Measurements from ENCODE around the gene HSPH1.

HSPH1 gene

DNA sequence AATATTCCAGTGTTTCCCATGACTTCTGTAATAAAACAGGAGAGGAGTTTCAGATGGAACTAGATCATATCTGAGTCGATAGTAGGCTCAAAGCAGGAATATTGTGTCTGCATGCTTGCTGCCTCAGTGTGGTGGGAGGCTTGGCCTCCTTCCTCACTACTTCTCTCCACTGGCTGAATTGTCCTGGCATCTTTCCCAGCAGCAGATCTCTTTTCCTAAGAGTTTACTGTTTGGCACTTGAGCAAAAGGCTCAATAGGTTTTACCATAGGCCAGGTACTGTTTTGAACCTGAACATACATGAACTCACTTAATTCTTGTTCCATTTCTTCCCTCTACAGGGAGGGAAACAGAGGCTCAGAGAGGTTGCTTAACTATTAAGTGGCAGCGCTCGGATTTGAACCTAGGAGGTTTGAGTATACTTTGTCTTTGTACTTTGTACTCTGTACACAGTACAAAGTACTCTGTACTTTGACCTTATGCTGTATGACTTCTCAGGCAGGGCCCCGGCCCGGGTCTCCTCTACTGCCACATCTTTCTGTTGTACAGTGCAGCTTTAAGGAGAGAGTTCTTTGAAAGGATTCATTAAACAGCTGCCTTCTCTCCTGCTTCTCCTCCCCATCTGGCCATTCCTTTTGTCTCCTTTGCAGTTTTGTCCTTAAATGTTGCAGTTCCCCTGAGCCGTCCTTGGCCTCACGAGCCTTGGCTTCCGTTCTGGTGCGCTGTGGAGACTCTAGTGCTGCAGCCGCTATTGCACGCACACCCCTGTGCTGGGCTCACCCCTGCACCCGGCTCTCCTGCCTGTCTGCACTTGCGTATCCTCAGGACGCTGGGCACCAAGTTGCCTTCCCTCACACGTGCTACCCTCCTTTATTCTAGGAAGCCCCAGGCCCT is 46.2 kb upstream of the HSPH1 start:
- DNase-seq (ENCODE audit: low spot score), result no peak
- H2BK12ac ChIP-seq (ENCODE audit: low read length), result no peak overlapping the region

GRCh38 chr13:31204592-31204991 is 42.9 kb upstream of the HSPH1 start:
- H3K9ac ChIP-seq (ENCODE audit: low read depth, low read length, poor library complexity), result no peak overlapping the region
- no CpG with 5 or more reads among the region's 1 CpG for WGBS, 2 donors (ENCODE audit: extremely low coverage in 2 of 2, insufficient read length in 2 of 2, insufficient replicate concordance in 1 of 2)
- no peak overlapping the region for H2BK120ac ChIP-seq (ENCODE audit: low read depth, low read length)
- H4K8ac ChIP-seq (ENCODE audit: low read depth, low read length), result no peak overlapping the region
- H3K27ac ChIP-seq (replicated peaks; ENCODE audit: low read length), result no peak overlapping the region
- H3K23ac ChIP-seq (ENCODE audit: low read depth, low read length, poor library complexity), result no peak overlapping the region
- H3K14ac ChIP-seq (ENCODE audit: low read length), result no peak overlapping the region
- no peak overlapping the region for H2AFZ ChIP-seq (ENCODE audit: low read length)
- no peak overlapping the region for H2BK15ac ChIP-seq (ENCODE audit: low read length)
- no peaks in the 10 kb centered on the region for H3K27me3 ChIP-seq (ENCODE audit: control insufficient read depth in 3 of 3, insufficient read depth in 3 of 3, low read depth in 1 of 3, low read length in 3 of 3)
- no peak overlapping the region for H2AK5ac ChIP-seq (ENCODE audit: low read depth, low read length)
- H2BK12ac ChIP-seq (ENCODE audit: low read length), result no peak overlapping the region
- H3K79me1 ChIP-seq (ENCODE audit: low read depth, low read length), result peaks cover 2% of the 10 kb centered on the region
- H2BK5ac ChIP-seq (ENCODE audit: low read length), result no peak overlapping the region
- no peak overlapping the region for H4K91ac ChIP-seq (ENCODE audit: low read depth, low read length, poor library complexity)
- H3K9me3 ChIP-seq (replicated peaks in 1 of 2; ENCODE audit: control insufficient read depth in 2 of 2, insufficient read depth in 1 of 2, low read depth in 1 of 2, low read length in 2 of 2), result peaks cover 0 to 6% of the 10 kb centered on the region in 2 donors
- H3K4me2 ChIP-seq (ENCODE audit: insufficient read depth, low read length, poor library complexity, severe bottlenecking), result no peak overlapping the region
- no peak overlapping the region for H3K4ac ChIP-seq (ENCODE audit: low read length)
- no peak for DNase-seq (ENCODE audit: low spot score)
- no peak overlapping the region for H3K18ac ChIP-seq (ENCODE audit: low read length)
- no peak overlapping the region for H3K4me3 ChIP-seq (ENCODE audit: low read length in 2 of 2)
- no peaks in the 10 kb centered on the region for H3K36me3 ChIP-seq (replicated peaks in 1 of 2; ENCODE audit: control insufficient read depth in 2 of 2, insufficient read depth in 2 of 2, low read length in 2 of 2)
- peaks cover 11 to 19% of the 10 kb centered on the region in 2 donors for H3K4me1 ChIP-seq (ENCODE audit: control insufficient read depth in 2 of 2, insufficient read depth in 1 of 2, low read depth in 1 of 2, low read length in 2 of 2)

More for the DNA sequence above, 46.2 kb upstream of the HSPH1 start:
- no peak overlapping the region for H3K23ac ChIP-seq (ENCODE audit: low read depth, low read length, poor library complexity)
- H3K36me3 ChIP-seq (replicated peaks in 1 of 2; ENCODE audit: control insufficient read depth in 2 of 2, insufficient read depth in 2 of 2, low read length in 2 of 2), result no peaks in the 10 kb centered on the region
- no CpG with 5 or more reads among the region's 15 CpGs for WGBS, 2 donors (ENCODE audit: extremely low coverage in 2 of 2, insufficient read length in 2 of 2, insufficient replicate concordance in 1 of 2)
- H2AK5ac ChIP-seq (ENCODE audit: low read depth, low read length), result no peak overlapping the region
- H3K79me1 ChIP-seq (ENCODE audit: low read depth, low read length), result peaks cover 2% of the 10 kb centered on the region
- H3K18ac ChIP-seq (ENCODE audit: low read length), result peak overlapping the region; percentile 24
- H3K4ac ChIP-seq (ENCODE audit: low read length), result no peak overlapping the region
- H3K27ac ChIP-seq (replicated peaks; ENCODE audit: low read length), result no peak overlapping the region
- H3K14ac ChIP-seq (ENCODE audit: low read length), result no peak overlapping the region
- no peaks in the 10 kb centered on the region for H3K27me3 ChIP-seq (ENCODE audit: control insufficient read depth in 3 of 3, insufficient read depth in 3 of 3, low read depth in 1 of 3, low read length in 3 of 3)
- peaks cover 0 to 6% of the 10 kb centered on the region in 2 donors for H3K9me3 ChIP-seq (replicated peaks in 1 of 2; ENCODE audit: control insufficient read depth in 2 of 2, insufficient read depth in 1 of 2, low read depth in 1 of 2, low read length in 2 of 2)
- H4K8ac ChIP-seq (ENCODE audit: low read depth, low read length), result no peak overlapping the region
- H3K4me2 ChIP-seq (ENCODE audit: insufficient read depth, low read length, poor library complexity, severe bottlenecking), result no peak overlapping the region
- H2BK15ac ChIP-seq (ENCODE audit: low read length), result no peak overlapping the region
- H3K4me1 ChIP-seq (ENCODE audit: control insufficient read depth in 2 of 2, insufficient read depth in 1 of 2, low read depth in 1 of 2, low read length in 2 of 2), result peaks cover 14 to 16% of the 10 kb centered on the region in 2 donors
- H2BK120ac ChIP-seq (ENCODE audit: low read depth, low read length), result no peak overlapping the region
- no peak overlapping the region for H3K9ac ChIP-seq (ENCODE audit: low read depth, low read length, poor library complexity)
- peak overlapping the region; percentile 14 for H2AFZ ChIP-seq (ENCODE audit: low read length)
- no peak overlapping the region for H2BK5ac ChIP-seq (ENCODE audit: low read length)
- no peak overlapping the region for H3K4me3 ChIP-seq (ENCODE audit: low read length in 2 of 2)
- no peak overlapping the region for H4K91ac ChIP-seq (ENCODE audit: low read depth, low read length, poor library complexity)

DNA sequence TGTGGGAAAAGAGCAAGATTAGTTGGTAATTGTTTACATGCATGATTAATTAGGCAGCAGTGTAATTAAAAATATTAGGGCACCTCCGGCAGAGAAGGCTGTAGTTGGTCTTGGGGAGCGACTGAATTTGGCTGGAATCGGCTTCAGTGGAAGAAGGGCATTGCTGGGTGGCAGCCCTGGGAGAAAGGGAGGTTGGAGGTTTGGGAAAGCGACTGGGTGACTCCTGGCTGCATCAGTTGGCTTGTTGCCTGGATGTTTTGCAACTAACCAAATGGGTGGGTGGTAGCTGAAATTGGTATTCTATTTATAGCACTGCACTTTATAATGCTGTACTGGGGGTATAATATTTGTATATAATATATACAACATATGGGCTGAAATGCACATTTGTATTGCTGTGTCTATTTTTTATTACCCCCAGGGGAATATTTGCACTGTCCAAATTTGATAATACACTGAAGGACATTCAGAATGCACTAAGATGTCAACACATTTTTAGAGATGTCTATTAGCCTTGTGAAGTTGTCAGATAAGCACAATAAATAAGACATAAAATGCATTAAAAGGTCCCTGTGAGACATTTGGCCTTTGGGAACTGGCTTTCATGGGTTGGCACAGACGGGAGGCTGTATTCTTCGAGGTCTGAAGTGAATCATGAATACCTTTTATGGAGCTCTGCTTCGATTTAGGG is 39.8 kb upstream of the HSPH1 start:
- H3K4ac ChIP-seq (ENCODE audit: low read length), result no peak overlapping the region
- no peak overlapping the region for H3K23ac ChIP-seq (ENCODE audit: low read depth, low read length, poor library complexity)
- H2BK12ac ChIP-seq (ENCODE audit: low read length), result no peak overlapping the region
- DNase-seq (ENCODE audit: low spot score), result no peak
- no peak overlapping the region for H2AK5ac ChIP-seq (ENCODE audit: low read depth, low read length)
- no peaks in the 10 kb centered on the region for H3K27me3 ChIP-seq (ENCODE audit: control insufficient read depth in 3 of 3, insufficient read depth in 3 of 3, low read depth in 1 of 3, low read length in 3 of 3)
- H3K9ac ChIP-seq (ENCODE audit: low read depth, low read length, poor library complexity), result no peak overlapping the region
- H2BK120ac ChIP-seq (ENCODE audit: low read depth, low read length), result no peak overlapping the region
- H3K4me3 ChIP-seq (ENCODE audit: low read length in 2 of 2), result peak overlapping the region in 1 of 2 donors; percentile 74
- no CpG with 5 or more reads among the region's 7 CpGs for WGBS, 2 donors (ENCODE audit: extremely low coverage in 2 of 2, insufficient read length in 2 of 2, insufficient replicate concordance in 1 of 2)
- peaks cover 2% of the 10 kb centered on the region for H3K79me1 ChIP-seq (ENCODE audit: low read depth, low read length)
- H3K18ac ChIP-seq (ENCODE audit: low read length), result no peak overlapping the region
- H3K14ac ChIP-seq (ENCODE audit: low read length), result no peak overlapping the region
- no peak overlapping the region for H2BK15ac ChIP-seq (ENCODE audit: low read length)
- peaks cover 0 to 5% of the 10 kb centered on the region in 2 donors for H3K4me1 ChIP-seq (ENCODE audit: control insufficient read depth in 2 of 2, insufficient read depth in 1 of 2, low read depth in 1 of 2, low read length in 2 of 2)
- peak overlapping the region; percentile 22 for H3K4me2 ChIP-seq (ENCODE audit: insufficient read depth, low read length, poor library complexity, severe bottlenecking)
- H3K9me3 ChIP-seq (replicated peaks in 1 of 2; ENCODE audit: control insufficient read depth in 2 of 2, insufficient read depth in 1 of 2, low read depth in 1 of 2, low read length in 2 of 2), result peaks cover 0 to 6% of the 10 kb centered on the region in 2 donors
- H4K91ac ChIP-seq (ENCODE audit: low read depth, low read length, poor library complexity), result no peak overlapping the region
- H3K27ac ChIP-seq (replicated peaks; ENCODE audit: low read length), result no peak overlapping the region
- H4K8ac ChIP-seq (ENCODE audit: low read depth, low read length), result no peak overlapping the region
- no peaks in the 10 kb centered on the region for H3K36me3 ChIP-seq (replicated peaks in 1 of 2; ENCODE audit: control insufficient read depth in 2 of 2, insufficient read depth in 2 of 2, low read length in 2 of 2)
- peak overlapping the region; percentile 98 for H2AFZ ChIP-seq (ENCODE audit: low read length)
- H2BK5ac ChIP-seq (ENCODE audit: low read length), result no peak overlapping the region

- H3K4me2 ChIP-seq (ENCODE audit: insufficient read depth, low read length, poor library complexity, severe bottlenecking), result peak overlapping the region; percentile 67
- peak overlapping the region; percentile 88 for H3K9ac ChIP-seq (ENCODE audit: low read depth, low read length, poor library complexity)
- H4K8ac ChIP-seq (ENCODE audit: low read depth, low read length), result no peak overlapping the region
- peak overlapping the region; percentile 74 to 100 for H3K4me3 ChIP-seq (ENCODE audit: low read length in 2 of 2)
- H2BK15ac ChIP-seq (ENCODE audit: low read length), result peak overlapping the region; percentile 56
- peak overlapping the region; percentile 95 for H3K27ac ChIP-seq (replicated peaks; ENCODE audit: low read length)
- H2AK5ac ChIP-seq (ENCODE audit: low read depth, low read length), result no peak overlapping the region
- H3K4me1 ChIP-seq (ENCODE audit: control insufficient read depth in 2 of 2, insufficient read depth in 1 of 2, low read depth in 1 of 2, low read length in 2 of 2), result peaks cover 0 to 5% of the 10 kb centered on the region in 2 donors
- H3K18ac ChIP-seq (ENCODE audit: low read length), result peak overlapping the region; percentile 95
- DNase-seq (ENCODE audit: low spot score), result peak; percentile 36
- no peak overlapping the region for H3K14ac ChIP-seq (ENCODE audit: low read length)
- H3K27me3 ChIP-seq (ENCODE audit: control insufficient read depth in 3 of 3, insufficient read depth in 3 of 3, low read depth in 1 of 3, low read length in 3 of 3), result no peaks in the 10 kb centered on the region
- no peaks in the 10 kb centered on the region for H3K36me3 ChIP-seq (replicated peaks in 1 of 2; ENCODE audit: control insufficient read depth in 2 of 2, insufficient read depth in 2 of 2, low read length in 2 of 2)
- H2BK5ac ChIP-seq (ENCODE audit: low read length), result peak overlapping the region; percentile 83
- H3K79me1 ChIP-seq (ENCODE audit: low read depth, low read length), result peaks cover 2% of the 10 kb centered on the region
- H2AFZ ChIP-seq (ENCODE audit: low read length), result peak overlapping the region; percentile 98
- no CpG with 5 or more reads among the region's 34 CpGs for WGBS, 2 donors (ENCODE audit: extremely low coverage in 2 of 2, insufficient read length in 2 of 2, insufficient replicate concordance in 1 of 2)
- H4K91ac ChIP-seq (ENCODE audit: low read depth, low read length, poor library complexity), result no peak overlapping the region
- no peak overlapping the region for H3K4ac ChIP-seq (ENCODE audit: low read length)
- no peak overlapping the region for H2BK120ac ChIP-seq (ENCODE audit: low read depth, low read length)
- no peak overlapping the region for H2BK12ac ChIP-seq (ENCODE audit: low read length)
- peaks cover 0 to 6% of the 10 kb centered on the region in 2 donors for H3K9me3 ChIP-seq (replicated peaks in 1 of 2; ENCODE audit: control insufficient read depth in 2 of 2, insufficient read depth in 1 of 2, low read depth in 1 of 2, low read length in 2 of 2)
- H3K23ac ChIP-seq (ENCODE audit: low read depth, low read length, poor library complexity), result no peak overlapping the region
These were observed 38.9 kb upstream of the HSPH1 start for GRCh38 chr13:31200637-31200971.

Data from neuronal stem cell (in vitro differentiated cells).